NT2/D1 (cell line): ENCODE data around the gene KLRG1.

Experiments used
- SUZ12 ChIP-seq: IDR thresholded peaks from 2 replicates; pipeline ENCODE4 v1.6.1; 2011; ENCODE audit not compliant: insufficient read length, insufficient read depth; ENCODE audit errors: extremely low read depth
- YY1 ChIP-seq: IDR thresholded peaks from 2 replicates; pipeline ENCODE4 v1.6.1; 2011; ENCODE audit not compliant: insufficient read length, insufficient read depth
- ZNF274 ChIP-seq: IDR thresholded peaks from 2 replicates; pipeline ENCODE4 v1.6.1; 2011; ENCODE audit warnings: mild to moderate bottlenecking, low read depth, low read length

DNA sequence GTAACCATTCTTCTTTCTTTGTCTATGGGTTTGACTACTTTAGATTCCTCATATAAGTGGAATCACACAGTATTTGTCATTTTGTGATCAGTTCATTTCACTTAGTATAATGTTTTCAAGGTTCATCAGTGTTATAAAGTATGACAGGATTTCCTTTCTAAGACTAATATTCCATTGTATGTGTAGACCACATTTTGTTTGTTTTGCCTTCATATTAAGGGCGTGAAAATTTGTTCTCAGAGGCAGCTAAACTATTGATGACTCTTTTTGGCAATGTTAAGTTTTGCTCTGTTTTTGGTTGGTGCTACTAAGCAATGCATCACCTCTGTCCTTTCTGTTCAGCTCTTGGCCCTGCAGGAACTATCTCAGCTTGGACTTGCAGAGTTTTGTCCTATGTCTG is 1.7 kb upstream of the KLRG1 start:
- TF ChIP-seq YY1 (no peak), ZNF274 (no peak), SUZ12 (no peak)
